Measurements from ENCODE around the gene RAD51B.

GRCh38 chr14:67927244-67927643, 107.7 kb downstream of the RAD51B start:
- no peak for TF ChIP-seq CTCF (IDR thresholded peaks at IDR 0.05)
- TF ChIP-seq POLR2A (IDR thresholded peaks at IDR 0.05), result no peak
- no peak for TF ChIP-seq POLR2AphosphoS5 (IDR thresholded peaks at IDR 0.05; ENCODE audit: insufficient read depth in 1 of 2, low read depth in 1 of 2)

Measured in vagina (tissue), 2 donors.